Upper lobe of left lung (tissue), 4 donors: ENCODE data around the gene FBXL2.

Experiments
- EP300 ChIP-seq, 4 donors: sonication (generic); formaldehyde crosslinking; IDR thresholded peaks; one replicate each; pipeline ENCODE4 v1.5.1; 2017; ENCODE audit warnings: antibody characterized with exemption in 4 of 4, control low read depth in 2 of 4
- POLR2A ChIP-seq, 4 donors: fragments of 450-650 bp; IDR thresholded peaks; one replicate each; pipeline ENCODE4 v1.5.1; 2016 to 2017; ENCODE audit warnings: antibody characterized with exemption in 4 of 4, mild to moderate bottlenecking in 2 of 4
- POLR2AphosphoS5 ChIP-seq, 2 donors: sonication (generic); formaldehyde crosslinking; IDR thresholded peaks; one replicate each; pipeline ENCODE4 v1.5.1; 2017; ENCODE audit warnings: antibody characterized with exemption in 2 of 2
- TF ChIP-seq, protein P1 (sequence below), 6 experiments: fragments of 450-650 bp in 4 of 6; fragments of 200-600 bp in 2 of 6; sonication (generic) in 2 of 6; IDR thresholded peaks; one replicate each; pipeline ENCODE4 v1.5.1; 2016 to 2019; ENCODE audit warnings: antibody characterized with exemption in 6 of 6

DNA sequence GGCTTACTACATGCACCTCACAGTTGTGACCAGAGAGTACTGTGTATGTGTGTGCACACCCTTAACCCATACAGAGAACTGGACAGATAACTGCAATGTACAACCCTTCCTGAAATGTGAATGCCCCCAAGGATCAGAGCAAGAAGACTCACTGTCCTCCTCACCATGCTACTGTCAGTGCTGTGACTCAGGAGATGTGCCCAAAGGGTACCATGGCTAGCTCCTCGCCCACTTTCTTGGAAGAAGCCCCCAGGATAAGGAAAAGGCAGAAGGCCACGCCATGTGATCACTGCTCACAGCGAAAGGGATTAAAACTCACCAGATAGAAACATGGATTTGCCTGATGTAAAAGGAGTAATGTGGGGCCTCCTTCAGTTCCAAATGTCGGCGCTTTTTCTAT, 121.2 kb downstream of the FBXL2 start:
- TF ChIP-seq, protein P1, sequence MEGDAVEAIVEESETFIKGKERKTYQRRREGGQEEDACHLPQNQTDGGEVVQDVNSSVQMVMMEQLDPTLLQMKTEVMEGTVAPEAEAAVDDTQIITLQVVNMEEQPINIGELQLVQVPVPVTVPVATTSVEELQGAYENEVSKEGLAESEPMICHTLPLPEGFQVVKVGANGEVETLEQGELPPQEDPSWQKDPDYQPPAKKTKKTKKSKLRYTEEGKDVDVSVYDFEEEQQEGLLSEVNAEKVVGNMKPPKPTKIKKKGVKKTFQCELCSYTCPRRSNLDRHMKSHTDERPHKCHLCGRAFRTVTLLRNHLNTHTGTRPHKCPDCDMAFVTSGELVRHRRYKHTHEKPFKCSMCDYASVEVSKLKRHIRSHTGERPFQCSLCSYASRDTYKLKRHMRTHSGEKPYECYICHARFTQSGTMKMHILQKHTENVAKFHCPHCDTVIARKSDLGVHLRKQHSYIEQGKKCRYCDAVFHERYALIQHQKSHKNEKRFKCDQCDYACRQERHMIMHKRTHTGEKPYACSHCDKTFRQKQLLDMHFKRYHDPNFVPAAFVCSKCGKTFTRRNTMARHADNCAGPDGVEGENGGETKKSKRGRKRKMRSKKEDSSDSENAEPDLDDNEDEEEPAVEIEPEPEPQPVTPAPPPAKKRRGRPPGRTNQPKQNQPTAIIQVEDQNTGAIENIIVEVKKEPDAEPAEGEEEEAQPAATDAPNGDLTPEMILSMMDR (IDR thresholded peaks at IDR 0.05), result no peak
- TF ChIP-seq POLR2AphosphoS5 (IDR thresholded peaks at IDR 0.05), result no peak
- TF ChIP-seq POLR2A (IDR thresholded peaks at IDR 0.05), result no peak
- no peak for TF ChIP-seq EP300 (IDR thresholded peaks at IDR 0.05)
